OCI-LY3 (cell line): ENCODE measurements around the gene NSRP1.
A peak's percentile ranks its signal among the peaks of the same experiment; 100 is the strongest.

Experiments
- H2AFZ ChIP-seq: fragments of 200-600, 300-600 bp; shearing (Covaris generic); 2 replicates; pipeline ENCODE4 v1.6.0; 2014; ENCODE audit warnings: antibody characterized with exemption, low read depth, low read length
- H3K27ac ChIP-seq: fragments of 200-600, 300-600 bp; sonication (generic); 2 replicates; pipeline ENCODE4 v1.5.1; 2014; ENCODE audit warnings: mild to moderate bottlenecking, low read length, moderate library complexity, mixed read lengths
- H3K27me3 ChIP-seq: fragments of 200-600, 300-600 bp; sonication (generic); 2 replicates; pipeline ENCODE4 v1.6.1; 2014; ENCODE audit warnings: low read depth, low read length, mixed read lengths
- H3K36me3 ChIP-seq: fragments of 200-600, 300-600 bp; sonication (generic); replicated peaks from 2 replicates; pipeline ENCODE3; 2014; ENCODE audit warnings: low read depth, low read length, mixed read lengths
- H3K4me1 ChIP-seq: fragments of 300-600, 200-600 bp; sonication (generic); 2 replicates; pipeline ENCODE4 v1.6.1; 2014; ENCODE audit warnings: low read length, mixed read lengths
- H3K4me2 ChIP-seq: fragments of 200-600, 300-600 bp; sonication (generic); 2 replicates; pipeline ENCODE4 v1.6.1; 2014; ENCODE audit warnings: low read length, mixed read lengths
- H3K4me3 ChIP-seq: fragments of 300-600, 200-600 bp; sonication (generic); 2 replicates; pipeline ENCODE4 v1.5.1; 2014; ENCODE audit warnings: antibody characterized with exemption, mild to moderate bottlenecking, low read length, moderate library complexity
- H3K79me2 ChIP-seq: fragments of 300-600, 200-600 bp; shearing (Covaris generic); 2 replicates; pipeline ENCODE4 v1.6.1; 2014; ENCODE audit warnings: mild to moderate bottlenecking, low read length, mixed read lengths
- H3K9ac ChIP-seq: fragments of 300-600, 200-600 bp; shearing (Covaris generic); 2 replicates; pipeline ENCODE4 v1.6.0; 2014; ENCODE audit warnings: mild to moderate bottlenecking, low read length, moderate library complexity
- H3K9me3 ChIP-seq: fragments of 200-600, 300-600 bp; shearing (Covaris generic); 2 replicates; pipeline ENCODE4 v1.6.1; 2014; ENCODE audit warnings: low read length, mixed read lengths; ENCODE audit not compliant: insufficient read depth
- H4K20me1 ChIP-seq: fragments of 200-600, 300-600 bp; sonication (generic); 2 replicates; pipeline ENCODE4 v1.6.1; 2016; ENCODE audit warnings: low read length, mixed read lengths; ENCODE audit not compliant: insufficient read depth
- CTCF ChIP-seq: fragments of 200-600, 300-600 bp; sonication (generic); IDR thresholded peaks from 2 replicates; pipeline ENCODE4 v1.5.1; 2014; ENCODE audit warnings: antibody characterized with exemption, low read length, low read depth
- EZH2phosphoT487 ChIP-seq: fragments of 200-600 bp; shearing (Covaris generic); IDR thresholded peaks from 2 replicates; pipeline ENCODE4 v1.6.1; 2018; ENCODE audit warnings: antibody characterized with exemption, mixed run types, low read depth

The NSRP1 gene

GRCh38 chr17:30116661-30117551 lies at the start of gene NSRP1:
TSS of gene NSRP1 (plus strand) at chr17:30116816. CDS start at chr17:30116844, 28 bp downstream.
- no peaks in the 10 kb centered on the region for H3K27me3 ChIP-seq
- H3K27ac ChIP-seq, result peak within 1 kb of the TSS; percentile 65
- peaks cover 2% of the 10 kb centered on the region; the same call in 1 of the 2 replicates for H4K20me1 ChIP-seq
- H3K36me3 ChIP-seq, result peaks cover 18% of the 10 kb centered on the region
- no peaks in the 10 kb centered on the region for H3K9me3 ChIP-seq
- peak within 1 kb of the TSS; percentile 88 for H3K9ac ChIP-seq
- peak within 1 kb of the TSS; percentile 97 for H2AFZ ChIP-seq
- peak within 1 kb of the TSS; percentile 87 for H3K4me3 ChIP-seq
- peaks cover 52% of the 10 kb centered on the region for H3K79me2 ChIP-seq
- no peak for TF ChIP-seq CTCF
- no peak for TF ChIP-seq EZH2phosphoT487
- H3K4me2 ChIP-seq, result peak within 1 kb of the TSS; percentile 75
- peaks cover 18% of the 10 kb centered on the region for H3K4me1 ChIP-seq

GRCh38 chr17:30068465-30068864 lies 48.2 kb upstream of the NSRP1 start:
- peaks cover 12% of the 10 kb centered on the region; the same call in 1 of the 2 replicates for H3K9me3 ChIP-seq
- H3K79me2 ChIP-seq, result no peaks in the 10 kb centered on the region
- H3K27me3 ChIP-seq, result no peaks in the 10 kb centered on the region; the same call in 1 of the 2 replicates
- TF ChIP-seq CTCF, result no peak
- no peak for TF ChIP-seq EZH2phosphoT487
- H3K36me3 ChIP-seq, result no peaks in the 10 kb centered on the region
- H3K4me1 ChIP-seq, result no peaks in the 10 kb centered on the region
- no peak overlapping the region for H3K27ac ChIP-seq
- no peaks in the 10 kb centered on the region for H4K20me1 ChIP-seq
- H3K4me3 ChIP-seq, result no peak overlapping the region
- H3K4me2 ChIP-seq, result no peak overlapping the region
- no peak overlapping the region for H2AFZ ChIP-seq
- no peak overlapping the region for H3K9ac ChIP-seq

GRCh38 chr17:30074254-30074653 lies 42.4 kb upstream of the NSRP1 start:
- H3K79me2 ChIP-seq, result no peaks in the 10 kb centered on the region
- H3K9ac ChIP-seq, result no peak overlapping the region
- no peak overlapping the region for H3K27ac ChIP-seq
- H3K27me3 ChIP-seq, result peaks cover 18% of the 10 kb centered on the region
- TF ChIP-seq EZH2phosphoT487 (no peak), CTCF (no peak)
- no peaks in the 10 kb centered on the region for H3K4me1 ChIP-seq
- H3K4me3 ChIP-seq, result no peak overlapping the region
- H2AFZ ChIP-seq, result no peak overlapping the region
- no peak overlapping the region for H3K4me2 ChIP-seq
- H3K9me3 ChIP-seq, result no peaks in the 10 kb centered on the region
- no peaks in the 10 kb centered on the region for H3K36me3 ChIP-seq
- no peaks in the 10 kb centered on the region for H4K20me1 ChIP-seq

GRCh38 chr17:30074730-30075129 lies 41.9 kb upstream of the NSRP1 start:
- Histone ChIP-seq H2AFZ (no peak overlapping the region), H3K4me1 (no peaks in the 10 kb centered on the region), H3K27ac (no peak overlapping the region), H3K4me3 (no peak overlapping the region), H3K79me2 (no peaks in the 10 kb centered on the region), H3K36me3 (no peaks in the 10 kb centered on the region), H3K4me2 (no peak overlapping the region), H3K9ac (no peak overlapping the region), H3K27me3 (peaks cover 21% of the 10 kb centered on the region), H4K20me1 (no peaks in the 10 kb centered on the region), H3K9me3 (no peaks in the 10 kb centered on the region)
- no peak for TF ChIP-seq CTCF
- TF ChIP-seq EZH2phosphoT487, result no peak
